HG03135 (cell line): ENCODE measurements around the gene ALPG.
A peak's percentile ranks its signal among the peaks of the same experiment; 100 is the strongest.
"Not testable (repeated sequence)": the region's sequence is repeated elsewhere in the genome, so short reads cannot be mapped to it uniquely, and the experiment has no call there.

Experiments
- ATAC-seq: cut with Tn5 transposase; IDR thresholded peaks from one replicate; pipeline ENCODE4 v1.9.1; 2021; ENCODE audit warnings: mild to moderate bottlenecking, moderate library complexity; ENCODE audit not compliant: unreplicated experiment

Gene ALPG

GRCh38 chr2:232406556-232407310, at the start of gene ALPG:
TSS of gene ALPG (plus strand) at chr2:232406844. CDS start at chr2:232406895, 51 bp downstream.
- ATAC-seq, result no peak

- no peak for ATAC-seq
These were observed 45.0 kb upstream of the ALPG start for GRCh38 chr2:232361646-232362045.

- ATAC-seq, result no peak
These were observed 44.3 kb upstream of the ALPG start for GRCh38 chr2:232362174-232362900.

- ATAC-seq, result not testable (repeated sequence)
These were observed 43.4 kb upstream of the ALPG start for GRCh38 chr2:232363064-232363783.

- peak; percentile 44 for ATAC-seq
These were observed 42.6 kb upstream of the ALPG start for GRCh38 chr2:232363784-232364615.

- ATAC-seq, result not testable (repeated sequence)
These were observed 41.6 kb upstream of the ALPG start for GRCh38 chr2:232364806-232365594.

GRCh38 chr2:232365621-232366321, 40.9 kb upstream of the ALPG start:
- ATAC-seq, result no peak

- ATAC-seq, result not testable (repeated sequence)
These were observed 40.2 kb upstream of the ALPG start for GRCh38 chr2:232366461-232366860.

- ATAC-seq, result no peak
These were observed 39.6 kb upstream of the ALPG start for GRCh38 chr2:232367016-232367415.

- no peak for ATAC-seq
These were observed 38.9 kb upstream of the ALPG start for GRCh38 chr2:232367591-232368233.

- no peak for ATAC-seq
These were observed 38.3 kb upstream of the ALPG start for GRCh38 chr2:232368311-232368731.

GRCh38 chr2:232369126-232369951, 37.3 kb upstream of the ALPG start:
- no peak for ATAC-seq

- ATAC-seq, result not testable (repeated sequence)
These were observed 36.6 kb upstream of the ALPG start for GRCh38 chr2:232370007-232370406.

GRCh38 chr2:232372231-232373208, 34.1 kb upstream of the ALPG start:
- no peak for ATAC-seq

GRCh38 chr2:232374356-232374755, 32.3 kb upstream of the ALPG start:
- no peak for ATAC-seq

GRCh38 chr2:232375164-232375563, 31.5 kb upstream of the ALPG start:
- ATAC-seq, result no peak

GRCh38 chr2:232376260-232376659, 30.4 kb upstream of the ALPG start:
- no peak for ATAC-seq
